ENCODE results near the gene APBA2.

DNA sequence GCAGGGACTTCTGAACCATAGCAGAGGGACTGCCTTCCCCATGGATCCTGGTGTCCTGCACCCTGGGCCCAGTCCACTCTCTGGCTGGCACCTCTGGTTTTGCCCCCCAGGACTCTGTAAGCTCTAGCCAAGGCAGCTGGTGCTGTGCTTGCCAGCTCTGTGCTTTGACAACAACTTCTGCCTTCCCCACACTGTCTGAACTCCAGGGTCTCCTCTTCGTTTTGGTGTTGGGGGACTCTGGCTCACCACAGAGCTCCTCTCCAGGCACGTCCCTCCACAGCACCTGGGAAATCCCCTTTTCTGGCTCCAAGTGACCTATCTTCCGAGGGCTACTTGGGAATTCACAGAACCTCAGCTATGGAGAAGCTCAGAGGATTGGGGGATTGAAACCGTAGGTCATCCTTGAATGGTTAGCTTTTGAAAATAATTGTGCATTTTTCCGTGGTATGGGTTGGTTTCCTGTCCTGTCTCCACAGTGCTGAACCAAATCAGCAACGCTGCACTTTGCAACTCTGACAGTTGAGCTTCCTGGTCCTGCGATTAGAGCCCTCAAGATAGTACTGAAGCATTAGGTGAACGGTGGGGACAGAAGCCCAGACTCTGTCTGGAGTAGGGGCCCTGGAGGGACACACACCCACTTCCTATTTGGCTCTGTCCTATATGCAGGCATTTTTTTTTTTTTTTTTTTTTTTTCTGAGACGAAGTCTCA is 152.4 kb downstream of the APBA2 start:
- TF ChIP-seq, protein P1, sequence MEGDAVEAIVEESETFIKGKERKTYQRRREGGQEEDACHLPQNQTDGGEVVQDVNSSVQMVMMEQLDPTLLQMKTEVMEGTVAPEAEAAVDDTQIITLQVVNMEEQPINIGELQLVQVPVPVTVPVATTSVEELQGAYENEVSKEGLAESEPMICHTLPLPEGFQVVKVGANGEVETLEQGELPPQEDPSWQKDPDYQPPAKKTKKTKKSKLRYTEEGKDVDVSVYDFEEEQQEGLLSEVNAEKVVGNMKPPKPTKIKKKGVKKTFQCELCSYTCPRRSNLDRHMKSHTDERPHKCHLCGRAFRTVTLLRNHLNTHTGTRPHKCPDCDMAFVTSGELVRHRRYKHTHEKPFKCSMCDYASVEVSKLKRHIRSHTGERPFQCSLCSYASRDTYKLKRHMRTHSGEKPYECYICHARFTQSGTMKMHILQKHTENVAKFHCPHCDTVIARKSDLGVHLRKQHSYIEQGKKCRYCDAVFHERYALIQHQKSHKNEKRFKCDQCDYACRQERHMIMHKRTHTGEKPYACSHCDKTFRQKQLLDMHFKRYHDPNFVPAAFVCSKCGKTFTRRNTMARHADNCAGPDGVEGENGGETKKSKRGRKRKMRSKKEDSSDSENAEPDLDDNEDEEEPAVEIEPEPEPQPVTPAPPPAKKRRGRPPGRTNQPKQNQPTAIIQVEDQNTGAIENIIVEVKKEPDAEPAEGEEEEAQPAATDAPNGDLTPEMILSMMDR (IDR thresholded peaks at IDR 0.05), result no peak
- TF ChIP-seq POLR2A (IDR thresholded peaks at IDR 0.05), result no peak
